ACC112 (cell line): ENCODE data around the gene STK36.

Experiments used
- H2AFZ ChIP-seq: fragments of 200-600 bp; sonication (generic); one replicate; pipeline ENCODE4 v1.6.0; 2017; ENCODE audit warnings: antibody characterized with exemption, low read length; ENCODE audit not compliant: unreplicated experiment
- H3K27ac ChIP-seq: fragments of 200-600 bp; sonication (generic); 2 replicates; pipeline ENCODE4 v1.5.1; 2014; ENCODE audit warnings: low read depth, mild to moderate bottlenecking, antibody characterized with exemption, low read length, moderate library complexity
- H3K27me3 ChIP-seq: fragments of 200-600 bp; sonication (generic); 2 replicates; pipeline ENCODE4 v1.6.1; 2014; ENCODE audit warnings: mild to moderate bottlenecking, antibody characterized with exemption, low read length, moderate library complexity, mixed read lengths; ENCODE audit not compliant: insufficient read depth
- H3K36me3 ChIP-seq: fragments of 200-600 bp; sonication (generic); 2 replicates; pipeline ENCODE4 v1.6.1; 2016; ENCODE audit warnings: mild to moderate bottlenecking, antibody characterized with exemption, low read length, moderate library complexity, mixed read lengths; ENCODE audit not compliant: insufficient read depth
- H3K4me1 ChIP-seq: fragments of 200-600 bp; sonication (generic); one replicate; pipeline ENCODE4 v1.6.1; 2016; ENCODE audit warnings: low read length, mixed read lengths; ENCODE audit not compliant: insufficient read depth, unreplicated experiment, control insufficient read depth
- H3K4me3 ChIP-seq: fragments of 200-600 bp; sonication (generic); 2 replicates; pipeline ENCODE4 v1.5.1; 2014; ENCODE audit warnings: mild to moderate bottlenecking, low read depth, low read length
- H3K79me2 ChIP-seq: fragments of 200-600 bp; sonication (generic); one replicate; pipeline ENCODE4 v1.6.0; 2016; ENCODE audit warnings: low read length; ENCODE audit not compliant: control insufficient read depth, unreplicated experiment, insufficient read depth

STK36 gene

GRCh38 chr2:218671654-218672566 lies at the start of gene STK36, which contains the start of gene RNF25:
Gene STK36, plus strand, starts transcription at chr2:218672086. Its CDS starts 744 bp downstream, at chr2:218672830.
Gene RNF25, minus strand, starts transcription at chr2:218672002. Its CDS starts 32 bp downstream, at chr2:218671970.
- Histone ChIP-seq H3K27me3 (no peaks in the 10 kb centered on the region), H2AFZ (peak within 1 kb of the TSS; percentile 83), H3K27ac (peak within 1 kb of the TSS; percentile 81), H3K4me3 (peak within 1 kb of the TSS; percentile 93), H3K79me2 (peaks cover 39% of the 10 kb centered on the region), H3K4me1 (peaks cover 14% of the 10 kb centered on the region), H3K36me3 (peaks cover 13% of the 10 kb centered on the region; the same call in 1 of the 2 replicates)

GRCh38 chr2:218622606-218623365 lies 49.1 kb upstream of the STK36 start:
- H3K27me3 ChIP-seq, result no peaks in the 10 kb centered on the region
- H2AFZ ChIP-seq, result peak overlapping the region; percentile 7
- H3K4me1 ChIP-seq, result peaks cover 8% of the 10 kb centered on the region
- H3K4me3 ChIP-seq, result no peak overlapping the region
- no peaks in the 10 kb centered on the region for H3K79me2 ChIP-seq
- H3K36me3 ChIP-seq, result no peaks in the 10 kb centered on the region
- H3K27ac ChIP-seq, result no peak overlapping the region

- Histone ChIP-seq H3K4me1 (peaks cover 8% of the 10 kb centered on the region), H3K27ac (no peak overlapping the region), H3K27me3 (no peaks in the 10 kb centered on the region), H3K4me3 (no peak overlapping the region), H3K79me2 (no peaks in the 10 kb centered on the region), H3K36me3 (no peaks in the 10 kb centered on the region), H2AFZ (peak overlapping the region; percentile 7)
These were observed 48.5 kb upstream of the STK36 start for GRCh38 chr2:218623366-218623705.

- Histone ChIP-seq H3K27ac (no peak overlapping the region), H2AFZ (no peak overlapping the region)
These were observed 45.5 kb upstream of the STK36 start for GRCh38 chr2:218626369-218626768.

GRCh38 chr2:218627939-218628338 lies 43.9 kb upstream of the STK36 start:
- Histone ChIP-seq H3K27ac (no peak overlapping the region), H3K4me3 (no peak overlapping the region), H3K79me2 (no peaks in the 10 kb centered on the region)

More at GRCh38 chr2:218626369-218626768, 45.5 kb upstream of the STK36 start:
- Histone ChIP-seq H3K27me3 (no peaks in the 10 kb centered on the region), H3K79me2 (no peaks in the 10 kb centered on the region), H3K36me3 (no peaks in the 10 kb centered on the region), H3K4me1 (peaks cover 8% of the 10 kb centered on the region), H3K4me3 (no peak overlapping the region)

GRCh38 chr2:218631837-218632236 lies 40.0 kb upstream of the STK36 start:
- H3K4me1 ChIP-seq, result peaks cover 8% of the 10 kb centered on the region
- peaks cover 8% of the 10 kb centered on the region; the same call in 1 of the 2 replicates for H3K36me3 ChIP-seq
- no peak overlapping the region for H3K4me3 ChIP-seq
- H3K27me3 ChIP-seq, result no peaks in the 10 kb centered on the region
- H3K79me2 ChIP-seq, result no peaks in the 10 kb centered on the region
- H2AFZ ChIP-seq, result no peak overlapping the region
- no peak overlapping the region for H3K27ac ChIP-seq

More at GRCh38 chr2:218627939-218628338, 43.9 kb upstream of the STK36 start:
- H2AFZ ChIP-seq, result no peak overlapping the region
- no peaks in the 10 kb centered on the region for H3K36me3 ChIP-seq
- H3K4me1 ChIP-seq, result peaks cover 11% of the 10 kb centered on the region
- no peaks in the 10 kb centered on the region for H3K27me3 ChIP-seq

- Histone ChIP-seq H2AFZ (no peak overlapping the region), H3K4me1 (peaks cover 8% of the 10 kb centered on the region), H3K27me3 (no peaks in the 10 kb centered on the region), H3K36me3 (peaks cover 18% of the 10 kb centered on the region), H3K4me3 (no peak overlapping the region), H3K79me2 (no peaks in the 10 kb centered on the region), H3K27ac (no peak overlapping the region)
These were observed 36.2 kb upstream of the STK36 start for GRCh38 chr2:218635719-218636118.

GRCh38 chr2:218638372-218638771 lies 33.5 kb upstream of the STK36 start:
- Histone ChIP-seq H3K4me3 (no peak overlapping the region), H3K79me2 (no peaks in the 10 kb centered on the region), H3K4me1 (no peaks in the 10 kb centered on the region), H2AFZ (no peak overlapping the region), H3K36me3 (peaks cover 18% of the 10 kb centered on the region), H3K27ac (no peak overlapping the region), H3K27me3 (no peaks in the 10 kb centered on the region)

GRCh38 chr2:218642121-218642656 lies 29.7 kb upstream of the STK36 start:
- H3K4me1 ChIP-seq, result peaks cover 7% of the 10 kb centered on the region
- peaks cover 18% of the 10 kb centered on the region for H3K36me3 ChIP-seq
- no peaks in the 10 kb centered on the region for H3K79me2 ChIP-seq
- H2AFZ ChIP-seq, result no peak overlapping the region
- H3K4me3 ChIP-seq, result no peak overlapping the region
- no peak overlapping the region for H3K27ac ChIP-seq
- no peaks in the 10 kb centered on the region for H3K27me3 ChIP-seq

- peaks cover 7% of the 10 kb centered on the region for H3K4me1 ChIP-seq
- H3K27ac ChIP-seq, result no peak overlapping the region
- H3K4me3 ChIP-seq, result no peak overlapping the region
- H3K79me2 ChIP-seq, result peaks cover 3% of the 10 kb centered on the region
- no peaks in the 10 kb centered on the region for H3K27me3 ChIP-seq
- no peak overlapping the region for H2AFZ ChIP-seq
- peaks cover 21% of the 10 kb centered on the region for H3K36me3 ChIP-seq
These were observed 29.1 kb upstream of the STK36 start for GRCh38 chr2:218642786-218643185.
